GM23248 (cell line): ENCODE measurements around the gene TBX18.

Experiments used
- EZH2 ChIP-seq: fragments of 200-600 bp; sonication (generic); IDR thresholded peaks from 2 replicates; pipeline ENCODE4 v1.6.1; 2018; ENCODE audit warnings: antibody characterized with exemption, mild to moderate bottlenecking; ENCODE audit not compliant: insufficient read depth, poor library complexity, severe bottlenecking
- EZH2phosphoT487 ChIP-seq: fragments of 200-600 bp; sonication (generic); IDR thresholded peaks from 2 replicates; pipeline ENCODE4 v1.6.1; 2018; ENCODE audit warnings: antibody characterized with exemption, moderate library complexity, mild to moderate bottlenecking, low read depth; ENCODE audit not compliant: insufficient read depth

DNA sequence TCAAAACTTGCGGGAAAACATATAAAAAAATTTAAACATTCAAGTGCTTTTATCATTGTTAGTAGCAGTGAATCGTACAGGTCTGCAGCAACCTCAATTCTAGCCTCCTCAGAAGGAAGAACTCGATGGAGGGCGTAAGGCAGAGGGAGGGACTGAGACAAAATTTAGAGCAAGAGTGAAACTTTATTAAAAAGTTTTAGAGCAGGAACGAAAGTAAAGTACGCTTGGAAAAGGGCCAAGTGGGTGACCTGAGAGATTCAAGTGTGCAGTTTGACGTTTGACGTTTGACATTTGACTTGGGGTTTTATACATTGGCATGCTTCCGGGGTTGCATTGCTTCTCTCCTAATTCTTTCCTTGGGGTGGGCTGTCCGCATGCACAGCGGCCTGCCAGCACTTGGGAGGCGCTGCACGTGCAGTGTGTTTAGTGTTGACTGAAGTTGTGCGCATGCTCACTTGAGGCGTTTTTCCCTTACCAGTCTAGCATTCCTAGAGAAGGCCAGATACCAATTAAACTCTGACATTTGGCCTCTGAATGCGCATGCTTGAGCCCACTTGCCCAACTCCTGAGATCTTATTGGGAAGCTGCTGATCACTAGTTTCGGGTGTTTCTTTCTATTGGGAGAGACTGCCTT is 82.6 kb downstream of the TBX18 start:
- TF ChIP-seq EZH2phosphoT487 (no peak), EZH2 (no peak)
